OCI-LY1 (cell line): ENCODE measurements around the gene ACOT9.

Source experiments
- H2AFZ ChIP-seq: fragments of 200-600 bp; sonication (generic), shearing (Covaris generic); 2 replicates; pipeline ENCODE4 v1.6.0; 2014; ENCODE audit warnings: antibody characterized with exemption, mild to moderate bottlenecking, low read length
- H3F3A ChIP-seq: fragments of 200-600 bp; sonication (generic), shearing (Covaris generic); 2 replicates; pipeline ENCODE4 v1.6.0; 2014; ENCODE audit warnings: mild to moderate bottlenecking, antibody characterized with exemption, low read length, moderate library complexity; ENCODE audit not compliant: insufficient read depth
- H3K27ac ChIP-seq: fragments of 200-600 bp; sonication (generic); 2 replicates; pipeline ENCODE4 v1.5.1; 2014; ENCODE audit warnings: low read length, mixed run types, mild to moderate bottlenecking, low read depth; ENCODE audit not compliant: poor library complexity, severe bottlenecking
- H3K27me3 ChIP-seq: fragments of 200-600 bp; sonication (generic); 2 replicates; pipeline ENCODE4 v1.6.0; 2014; ENCODE audit warnings: antibody characterized with exemption, mild to moderate bottlenecking, low read length, moderate library complexity; ENCODE audit not compliant: insufficient read depth
- H3K36me3 ChIP-seq: fragments of 200-600 bp; sonication (generic); 2 replicates; pipeline ENCODE4 v1.6.1; 2014; ENCODE audit warnings: mild to moderate bottlenecking, antibody characterized with exemption, low read length, moderate library complexity, mixed read lengths; ENCODE audit not compliant: insufficient read depth
- H3K4me1 ChIP-seq: fragments of 200-600 bp; sonication (generic); 2 replicates; pipeline ENCODE4 v1.5.1; 2014; ENCODE audit warnings: mild to moderate bottlenecking, low read length, moderate library complexity; ENCODE audit not compliant: insufficient read depth, severe bottlenecking
- H3K4me2 ChIP-seq: fragments of 200-600 bp; sonication (generic), shearing (Covaris generic); 2 replicates; pipeline ENCODE4 v1.6.1; 2014; ENCODE audit warnings: low read length
- H3K4me3 ChIP-seq: fragments of 200-600 bp; sonication (generic); 2 replicates; pipeline ENCODE4 v1.5.1; 2014; ENCODE audit warnings: low read length, low read depth, mild to moderate bottlenecking, mixed read lengths; ENCODE audit not compliant: poor library complexity, severe bottlenecking
- H3K79me2 ChIP-seq: fragments of 200-600 bp; shearing (Covaris generic); 2 replicates; pipeline ENCODE4 v1.6.1; 2016; ENCODE audit warnings: mixed run types, low read length, mixed read lengths; ENCODE audit not compliant: insufficient read depth
- H3K9ac ChIP-seq: fragments of 200-600 bp; sonication (generic), shearing (Covaris generic); 2 replicates; pipeline ENCODE4 v1.6.1; 2014; ENCODE audit warnings: mild to moderate bottlenecking, low read length, mixed read lengths
- H3K9me2 ChIP-seq: fragments of 200-600 bp; sonication (generic), shearing (Covaris generic); 2 replicates; pipeline ENCODE4 v1.6.1; 2014; ENCODE audit warnings: low read depth, mild to moderate bottlenecking, low read length, mixed read lengths
- H3K9me3 ChIP-seq: fragments of 200-600 bp; shearing (Covaris generic); 2 replicates; pipeline ENCODE4 v1.6.1; 2014; ENCODE audit warnings: low read length, mixed read lengths
- H4K20me1 ChIP-seq: fragments of 200-600 bp; sonication (generic), shearing (Covaris generic); 2 replicates; pipeline ENCODE4 v1.6.0; 2016; ENCODE audit warnings: mild to moderate bottlenecking, low read length; ENCODE audit not compliant: insufficient read depth
- CTCF ChIP-seq: fragments of 200-600 bp; sonication (generic), shearing (Covaris generic); IDR thresholded peaks from 2 replicates; pipeline ENCODE4 v1.5.1; 2017; ENCODE audit warnings: mild to moderate bottlenecking, antibody characterized with exemption, low read length, moderate library complexity, mixed read lengths
- EZH2 ChIP-seq: fragments of 200-600 bp; sonication (generic), shearing (Covaris generic); IDR thresholded peaks from 2 replicates; pipeline ENCODE4 v1.8.0; 2017; ENCODE audit warnings: borderline replicate concordance, mixed run types, mild to moderate bottlenecking, antibody characterized with exemption, low read length, moderate library complexity, mixed read lengths

The ACOT9 gene

GRCh38 chrX:23732704-23733103 lies 10.4 kb downstream of the ACOT9 start:
- no peaks in the 10 kb centered on the region for H3K27me3 ChIP-seq
- no peaks in the 10 kb centered on the region for H3K9me3 ChIP-seq
- no peaks in the 10 kb centered on the region for H3K4me1 ChIP-seq
- no peak overlapping the region for H3K4me2 ChIP-seq
- no peaks in the 10 kb centered on the region for H3F3A ChIP-seq
- H4K20me1 ChIP-seq: no peaks in the 10 kb centered on the region
- H2AFZ ChIP-seq: no peak overlapping the region
- TF ChIP-seq CTCF (no peak), EZH2 (no peak)
- H3K9me2 ChIP-seq: no peaks in the 10 kb centered on the region
- H3K79me2 ChIP-seq: no peaks in the 10 kb centered on the region
- H3K9ac ChIP-seq: no peak overlapping the region
- no peak overlapping the region for H3K27ac ChIP-seq
- 0 out of 2 replicates have a peak, but pooled peaks cover 3% of the 10 kb centered on the region for H3K36me3 ChIP-seq
- H3K4me3 ChIP-seq: no peak overlapping the region

- no peaks in the 10 kb centered on the region for H4K20me1 ChIP-seq
- no peak overlapping the region for H2AFZ ChIP-seq
- no peak overlapping the region for H3K4me2 ChIP-seq
- H3K4me1 ChIP-seq: no peaks in the 10 kb centered on the region
- no peaks in the 10 kb centered on the region for H3K9me3 ChIP-seq
- 0 out of 2 replicates have a peak, but pooled peaks cover 3% of the 10 kb centered on the region for H3K36me3 ChIP-seq
- H3K9ac ChIP-seq: no peak overlapping the region
- no peak overlapping the region for H3K27ac ChIP-seq
- no peaks in the 10 kb centered on the region for H3K79me2 ChIP-seq
- H3F3A ChIP-seq: no peaks in the 10 kb centered on the region
- no peak overlapping the region for H3K4me3 ChIP-seq
- no peaks in the 10 kb centered on the region for H3K9me2 ChIP-seq
- no peaks in the 10 kb centered on the region for H3K27me3 ChIP-seq
- TF ChIP-seq CTCF: no peak
- no peak for TF ChIP-seq EZH2
Observed at GRCh38 chrX:23731951-23732350, 11.1 kb downstream of the ACOT9 start.

GRCh38 chrX:23729214-23729613 lies 13.9 kb downstream of the ACOT9 start:
- no peak overlapping the region for H3K9ac ChIP-seq
- no peaks in the 10 kb centered on the region for H3F3A ChIP-seq
- H3K27ac ChIP-seq: no peak overlapping the region
- H4K20me1 ChIP-seq: no peaks in the 10 kb centered on the region
- H3K36me3 ChIP-seq: 0 out of 2 replicates have a peak, but pooled peaks cover 3% of the 10 kb centered on the region
- no peaks in the 10 kb centered on the region for H3K79me2 ChIP-seq
- no peak overlapping the region for H2AFZ ChIP-seq
- no peak overlapping the region for H3K4me3 ChIP-seq
- TF ChIP-seq EZH2: no peak
- TF ChIP-seq CTCF: no peak
- no peaks in the 10 kb centered on the region for H3K27me3 ChIP-seq
- no peaks in the 10 kb centered on the region for H3K4me1 ChIP-seq
- no peaks in the 10 kb centered on the region for H3K9me3 ChIP-seq
- H3K4me2 ChIP-seq: no peak overlapping the region
- H3K9me2 ChIP-seq: no peaks in the 10 kb centered on the region
